GM08714 (cell line): ENCODE measurements around the gene IQSEC1.

ENCODE experiments used
- H3K4me3 ChIP-seq: fragments of 200-500 bp; sonication (Bioruptor generic); 2 replicates; pipeline ENCODE4 v1.5.1; 2014; ENCODE audit warnings: mild to moderate bottlenecking, low read length, inconsistent platforms
- ZNF274 ChIP-seq: IDR thresholded peaks from 2 replicates; pipeline ENCODE4 v1.6.1; 2012; ENCODE audit warnings: mild to moderate bottlenecking, low read depth, low read length

IQSEC1 gene

DNA sequence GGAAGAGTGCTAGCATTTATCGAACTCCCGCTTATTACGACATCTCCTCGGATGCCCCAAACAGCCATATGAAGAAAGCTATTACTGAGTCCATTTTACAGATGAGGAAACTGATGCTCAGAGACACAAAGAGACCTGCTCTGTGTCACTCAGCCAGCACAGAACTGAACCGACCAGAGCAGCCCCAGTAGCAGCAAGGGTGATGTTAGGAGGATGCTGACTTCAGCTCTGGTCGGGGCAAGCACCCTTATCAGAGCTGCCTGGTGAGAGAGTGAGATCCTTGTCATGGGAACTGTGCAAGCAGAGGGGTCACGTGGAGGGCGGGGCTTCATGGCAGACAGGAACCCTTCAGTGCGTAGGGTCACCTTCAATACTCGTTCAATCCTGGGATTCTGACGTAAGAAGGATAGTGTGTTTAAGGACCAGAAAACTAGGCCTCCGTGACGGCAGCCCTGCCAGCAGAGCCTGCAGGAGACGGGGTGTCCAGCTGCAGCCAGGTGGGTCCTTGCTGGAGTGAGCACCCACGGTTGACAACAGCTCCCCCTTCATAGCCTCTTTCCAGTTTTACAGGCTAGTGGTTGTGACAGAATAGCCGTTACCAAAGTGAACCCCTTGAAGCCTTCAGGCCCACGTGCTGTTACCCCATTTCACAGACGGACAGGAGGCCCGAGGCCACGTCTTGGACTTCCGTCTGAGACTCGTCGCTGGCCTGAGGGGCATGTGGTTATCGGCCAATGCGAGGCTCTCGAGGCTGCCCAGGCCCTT lies 12.0 kb upstream of the IQSEC1 start:
- no peak overlapping the region for H3K4me3 ChIP-seq
- TF ChIP-seq ZNF274, result no peak

DNA sequence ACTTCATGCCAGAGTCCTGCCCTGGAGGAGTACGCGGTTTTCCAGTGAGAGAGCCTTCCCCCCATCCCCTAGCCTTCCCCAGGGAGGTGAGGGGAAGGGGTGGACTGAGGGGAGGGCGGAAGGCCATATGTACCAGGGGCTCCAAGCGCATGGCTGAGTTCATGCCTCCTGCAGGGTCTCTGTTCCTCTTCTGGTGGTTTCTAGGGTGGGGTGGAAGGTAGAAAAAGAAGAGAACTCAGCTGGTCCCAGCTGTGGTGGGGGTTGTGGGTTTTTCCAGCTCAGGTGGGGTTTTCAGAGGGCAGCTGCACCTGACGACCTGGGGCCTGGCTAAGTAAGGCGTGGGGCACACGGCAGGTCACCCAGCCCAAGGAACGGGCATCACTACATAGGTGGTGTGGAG lies 10.7 kb upstream of the IQSEC1 start:
- TF ChIP-seq ZNF274, result no peak
- no peak overlapping the region for H3K4me3 ChIP-seq

DNA sequence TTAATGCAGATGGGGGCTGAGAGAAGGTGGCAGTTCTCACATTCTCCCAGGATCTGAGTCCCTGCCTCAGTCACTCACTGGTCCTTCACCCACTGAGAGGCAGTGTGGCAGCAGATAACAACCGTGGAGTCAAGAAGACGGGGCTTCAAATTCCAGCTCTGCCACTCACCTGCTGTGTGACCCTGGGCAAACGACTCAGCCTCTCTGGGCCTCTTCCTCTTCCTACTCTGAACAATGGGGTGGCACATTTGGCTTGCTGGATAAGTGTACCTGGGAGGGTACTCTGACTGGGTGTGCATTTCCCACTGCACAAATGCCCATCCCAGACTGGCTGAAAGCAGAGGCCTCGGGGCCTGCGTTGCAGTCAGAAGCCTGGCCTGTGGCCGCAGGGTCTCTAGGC lies 10.0 kb upstream of the IQSEC1 start:
- no peak for TF ChIP-seq ZNF274
- H3K4me3 ChIP-seq, result no peak overlapping the region

GRCh38 chr3:13082677-13083076 lies 9.4 kb upstream of the IQSEC1 start:
- TF ChIP-seq ZNF274, result no peak
- no peak overlapping the region for H3K4me3 ChIP-seq

- TF ChIP-seq ZNF274, result no peak
- H3K4me3 ChIP-seq, result no peak overlapping the region
Measured at GRCh38 chr3:13081603-13082360, 8.6 kb upstream of the IQSEC1 start.

- H3K4me3 ChIP-seq, result no peak overlapping the region
- no peak for TF ChIP-seq ZNF274
Measured at GRCh38 chr3:13080591-13080990, 7.4 kb upstream of the IQSEC1 start.

DNA sequence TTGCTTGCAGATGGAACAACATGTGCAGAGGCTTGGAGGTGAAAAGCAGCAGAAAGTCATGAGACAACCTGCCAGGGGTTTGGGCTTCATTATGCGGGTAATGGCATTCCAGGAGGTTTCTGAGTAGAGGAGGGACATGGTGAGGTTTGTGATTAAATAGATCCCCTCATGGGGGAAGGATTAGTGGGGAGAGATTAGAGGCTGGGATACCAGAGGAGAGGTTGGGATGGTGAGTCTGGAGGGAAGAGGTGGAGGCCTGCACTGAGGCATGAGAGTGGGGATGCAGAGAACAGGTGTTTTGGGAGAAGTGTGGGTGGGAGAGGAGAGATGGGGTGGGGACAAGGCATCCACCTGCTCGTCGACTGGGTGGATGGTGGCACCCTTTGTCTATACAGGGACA lies 6.8 kb upstream of the IQSEC1 start:
- no peak overlapping the region for H3K4me3 ChIP-seq
- TF ChIP-seq ZNF274, result no peak

DNA sequence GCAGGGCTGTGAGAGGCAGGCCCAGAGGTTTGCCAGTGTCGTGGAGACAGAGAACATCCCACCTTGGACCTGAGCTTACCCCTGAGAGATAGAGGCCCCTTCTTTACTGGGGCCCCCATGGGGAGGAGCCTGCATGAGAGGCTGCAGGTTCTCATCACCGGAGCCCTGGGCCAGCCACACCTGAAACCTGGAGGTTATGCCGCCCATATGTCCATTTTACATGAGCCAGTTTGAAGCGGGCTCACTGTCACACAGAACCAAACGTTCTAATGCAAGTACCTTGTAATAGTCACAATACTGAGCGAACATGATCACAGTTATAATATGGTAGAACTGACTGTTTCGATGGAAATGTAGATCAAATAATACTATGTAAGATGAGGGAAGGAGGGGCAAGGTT lies 6.3 kb upstream of the IQSEC1 start:
- TF ChIP-seq ZNF274, result no peak
- H3K4me3 ChIP-seq, result no peak overlapping the region

GRCh38 chr3:13079051-13079450 lies 5.8 kb upstream of the IQSEC1 start:
- TF ChIP-seq ZNF274, result no peak
- no peak overlapping the region for H3K4me3 ChIP-seq

DNA sequence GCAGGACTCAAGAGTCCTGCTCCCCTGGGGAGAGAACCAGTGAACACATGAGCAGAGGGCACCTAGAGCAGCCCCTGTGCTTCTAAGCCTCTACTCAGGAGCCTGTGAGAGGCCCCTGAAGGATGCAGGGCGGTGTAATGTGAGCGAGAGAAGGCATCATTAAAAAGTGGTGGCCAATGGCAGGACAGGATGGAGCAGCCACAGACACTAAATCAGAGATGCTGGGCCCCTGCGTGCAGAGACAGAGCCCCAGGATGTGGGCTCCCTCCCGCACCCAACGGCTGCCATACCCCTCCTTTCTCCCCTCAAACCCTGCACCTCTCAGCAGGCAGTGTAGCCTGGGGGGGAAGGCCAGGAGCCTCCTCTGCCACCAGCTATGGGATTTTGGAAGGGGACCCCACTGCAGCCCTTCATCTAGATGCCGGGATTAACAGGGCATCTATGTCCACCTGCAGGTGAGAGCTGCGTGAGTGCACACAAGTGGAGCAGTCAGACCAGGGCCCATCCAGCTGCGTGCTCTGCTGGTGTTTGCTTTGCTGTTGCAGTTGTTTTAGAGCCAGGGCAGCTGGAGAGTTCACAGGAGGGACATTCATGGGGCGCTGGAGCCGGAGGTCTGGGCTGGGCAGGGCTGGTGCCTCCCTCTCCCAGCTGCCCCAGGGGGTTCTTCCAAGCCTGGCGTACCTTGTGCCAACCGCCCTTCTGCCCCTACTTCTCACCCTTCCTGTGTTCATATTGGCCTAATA lies 5.1 kb upstream of the IQSEC1 start:
- TF ChIP-seq ZNF274, result no peak
- H3K4me3 ChIP-seq, result no peak overlapping the region

DNA sequence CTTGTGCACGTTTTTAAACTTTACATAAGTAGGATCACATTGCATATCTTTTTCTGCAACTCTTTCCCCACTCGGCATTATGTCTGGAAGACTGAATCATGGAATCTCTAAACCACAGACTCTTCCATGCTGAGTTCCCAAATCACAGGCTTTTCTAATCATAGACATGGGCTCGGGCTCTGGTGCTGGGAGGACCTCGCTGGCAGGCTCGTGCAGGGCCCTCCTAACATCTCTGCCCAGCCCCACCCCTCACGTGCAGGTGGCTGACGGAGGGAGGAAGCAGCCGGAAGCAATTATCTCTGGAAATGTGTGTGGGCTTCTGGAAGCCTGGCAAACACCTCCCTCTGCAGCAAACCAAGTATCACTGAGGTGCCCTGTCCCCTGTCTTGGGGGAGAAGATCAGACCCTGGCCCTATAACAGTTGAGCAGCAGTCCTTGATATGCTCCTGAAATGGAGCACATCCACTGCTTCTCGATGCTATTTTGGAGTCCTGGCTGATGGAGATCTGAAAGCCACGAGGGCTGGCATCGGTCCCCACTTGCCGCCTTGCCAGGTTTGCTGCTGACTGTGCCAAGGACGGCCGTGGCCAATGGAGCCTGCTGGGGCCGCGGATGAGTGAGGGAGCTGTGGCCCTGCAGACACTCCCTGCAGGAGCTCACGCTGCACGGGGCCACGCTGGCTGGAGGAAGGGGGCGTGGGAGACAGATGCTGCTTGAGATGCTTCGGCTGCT lies 4.4 kb upstream of the IQSEC1 start:
- TF ChIP-seq ZNF274, result no peak
- H3K4me3 ChIP-seq, result no peak overlapping the region

DNA sequence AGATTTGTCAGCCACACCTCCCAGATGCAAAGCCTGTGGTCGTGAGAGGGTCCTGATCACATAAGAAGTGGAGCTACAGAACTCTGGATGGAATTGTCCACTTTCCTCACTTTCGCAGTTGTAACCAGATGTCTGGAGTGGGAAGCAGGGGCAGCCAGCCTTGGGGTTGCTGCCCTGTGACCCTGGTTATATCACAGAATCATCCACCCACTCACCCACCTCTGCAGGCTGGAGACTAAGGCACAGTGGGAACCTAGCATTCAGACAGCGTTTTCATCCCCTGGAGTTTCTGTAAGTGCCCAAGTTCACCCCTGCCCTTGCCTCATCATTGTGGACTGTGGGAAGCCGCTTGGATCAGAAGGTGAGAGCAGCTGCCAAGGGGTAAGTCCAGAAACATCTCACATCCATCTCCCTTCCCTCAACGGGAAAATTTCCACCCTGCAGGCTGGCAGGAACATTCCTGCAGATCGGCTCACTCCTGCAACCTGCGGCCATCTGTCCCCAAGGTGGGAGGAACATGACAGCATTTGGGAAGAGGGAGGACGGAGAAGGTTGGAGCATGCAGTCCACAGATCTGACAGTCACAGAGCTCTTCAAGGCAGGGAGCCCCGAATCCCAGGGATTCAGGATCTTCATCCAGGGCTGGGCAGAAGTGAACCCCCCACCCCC lies 2.9 kb upstream of the IQSEC1 start:
- no peak overlapping the region for H3K4me3 ChIP-seq
- TF ChIP-seq ZNF274, result no peak

- H3K4me3 ChIP-seq, result no peak overlapping the region
- TF ChIP-seq ZNF274, result no peak
Measured at GRCh38 chr3:13075318-13075717, 2.1 kb upstream of the IQSEC1 start.

GRCh38 chr3:13074006-13074375 lies 762 bp upstream of the IQSEC1 start:
- no peak for TF ChIP-seq ZNF274
- H3K4me3 ChIP-seq, result no peak overlapping the region
